Measurements from ENCODE around the gene GSN.

Gene GSN

GRCh38 chr9:121253162-121253561, 14.8 kb upstream of the GSN start:
- Histone ChIP-seq H3K79me1 (ENCODE audit: low read depth, low read length) (no peaks in the 10 kb centered on the region), H3K4ac (ENCODE audit: low read length) (no peak overlapping the region), H2BK5ac (ENCODE audit: low read length) (no peak overlapping the region), H3K18ac (ENCODE audit: low read length) (no peak overlapping the region), H4K8ac (ENCODE audit: low read depth, low read length) (no peak overlapping the region), H3K36me3 (replicated peaks in 1 of 2; ENCODE audit: control insufficient read depth in 2 of 2, insufficient read depth in 2 of 2, low read length in 2 of 2) (no peaks in the 10 kb centered on the region), H3K14ac (ENCODE audit: low read length) (no peak overlapping the region), H2BK12ac (ENCODE audit: low read length) (peak overlapping the region; percentile 60), H3K23ac (ENCODE audit: low read depth, low read length, poor library complexity) (no peak overlapping the region), H2BK15ac (ENCODE audit: low read length) (no peak overlapping the region), H4K91ac (ENCODE audit: low read depth, low read length, poor library complexity) (no peak overlapping the region), H2AFZ (ENCODE audit: low read length) (no peak overlapping the region), H3K4me3 (ENCODE audit: low read length in 2 of 2) (no peak overlapping the region), H2AK5ac (ENCODE audit: low read depth, low read length) (no peak overlapping the region), H3K27ac (replicated peaks; ENCODE audit: low read length) (no peak overlapping the region), H3K9me3 (replicated peaks in 1 of 2; ENCODE audit: control insufficient read depth in 2 of 2, insufficient read depth in 1 of 2, low read depth in 1 of 2, low read length in 2 of 2) (peaks cover 2% of the 10 kb centered on the region in 2 donors), H3K9ac (ENCODE audit: low read depth, low read length, poor library complexity) (no peak overlapping the region), H2BK120ac (ENCODE audit: low read depth, low read length) (no peak overlapping the region), H3K4me1 (ENCODE audit: control insufficient read depth in 2 of 2, insufficient read depth in 1 of 2, low read depth in 1 of 2, low read length in 2 of 2) (peaks cover 2 to 6% of the 10 kb centered on the region in 2 donors), H3K27me3 (ENCODE audit: control insufficient read depth in 3 of 3, insufficient read depth in 3 of 3, low read depth in 1 of 3, low read length in 3 of 3) (no peaks in the 10 kb centered on the region), H3K4me2 (ENCODE audit: insufficient read depth, low read length, poor library complexity, severe bottlenecking) (no peak overlapping the region)
- no CpG with 5 or more reads among the region's 2 CpGs for WGBS, 2 donors (ENCODE audit: extremely low coverage in 2 of 2, insufficient read length in 2 of 2, insufficient replicate concordance in 1 of 2)
- DNase-seq (ENCODE audit: low spot score), result no peak

- Histone ChIP-seq H2BK120ac (ENCODE audit: low read depth, low read length) (no peak overlapping the region), H3K27me3 (ENCODE audit: control insufficient read depth in 3 of 3, insufficient read depth in 3 of 3, low read depth in 1 of 3, low read length in 3 of 3) (no peaks in the 10 kb centered on the region), H2AK5ac (ENCODE audit: low read depth, low read length) (no peak overlapping the region), H2BK12ac (ENCODE audit: low read length) (no peak overlapping the region), H3K79me1 (ENCODE audit: low read depth, low read length) (no peaks in the 10 kb centered on the region), H2BK5ac (ENCODE audit: low read length) (no peak overlapping the region), H3K4me3 (ENCODE audit: low read length in 2 of 2) (no peak overlapping the region), H3K18ac (ENCODE audit: low read length) (no peak overlapping the region), H4K91ac (ENCODE audit: low read depth, low read length, poor library complexity) (no peak overlapping the region), H3K9me3 (replicated peaks in 1 of 2; ENCODE audit: control insufficient read depth in 2 of 2, insufficient read depth in 1 of 2, low read depth in 1 of 2, low read length in 2 of 2) (peaks cover 2% of the 10 kb centered on the region in 2 donors), H3K14ac (ENCODE audit: low read length) (no peak overlapping the region), H3K4ac (ENCODE audit: low read length) (no peak overlapping the region), H2AFZ (ENCODE audit: low read length) (peak overlapping the region; percentile 48), H3K4me1 (ENCODE audit: control insufficient read depth in 2 of 2, insufficient read depth in 1 of 2, low read depth in 1 of 2, low read length in 2 of 2) (peaks cover 2 to 6% of the 10 kb centered on the region in 2 donors), H3K23ac (ENCODE audit: low read depth, low read length, poor library complexity) (no peak overlapping the region), H3K9ac (ENCODE audit: low read depth, low read length, poor library complexity) (no peak overlapping the region), H3K36me3 (replicated peaks in 1 of 2; ENCODE audit: control insufficient read depth in 2 of 2, insufficient read depth in 2 of 2, low read length in 2 of 2) (no peaks in the 10 kb centered on the region), H2BK15ac (ENCODE audit: low read length) (no peak overlapping the region), H4K8ac (ENCODE audit: low read depth, low read length) (no peak overlapping the region), H3K4me2 (ENCODE audit: insufficient read depth, low read length, poor library complexity, severe bottlenecking) (no peak overlapping the region), H3K27ac (replicated peaks; ENCODE audit: low read length) (no peak overlapping the region)
- WGBS, 2 donors (ENCODE audit: extremely low coverage in 2 of 2, insufficient read length in 2 of 2, insufficient replicate concordance in 1 of 2), result no CpG with 5 or more reads among the region's 6 CpGs
- DNase-seq (ENCODE audit: low spot score), result no peak
Measured at GRCh38 chr9:121253821-121254501, 14.0 kb upstream of the GSN start.

- WGBS, 2 donors (ENCODE audit: extremely low coverage in 2 of 2, insufficient read length in 2 of 2, insufficient replicate concordance in 1 of 2), result no CpG with 5 or more reads among the region's 4 CpGs
- DNase-seq (ENCODE audit: low spot score), result no peak
- peaks cover 14 to 28% of the 10 kb centered on the region in 2 donors for H3K4me1 ChIP-seq (ENCODE audit: control insufficient read depth in 2 of 2, insufficient read depth in 1 of 2, low read depth in 1 of 2, low read length in 2 of 2)
Measured at GRCh38 chr9:121259498-121259897, 8.5 kb upstream of the GSN start.

GRCh38 chr9:121259935-121260334, 8.0 kb upstream of the GSN start:
- H2AK5ac ChIP-seq (ENCODE audit: low read depth, low read length), result no peak overlapping the region
- no peaks in the 10 kb centered on the region for H3K36me3 ChIP-seq (replicated peaks in 1 of 2; ENCODE audit: control insufficient read depth in 2 of 2, insufficient read depth in 2 of 2, low read length in 2 of 2)
- WGBS, 2 donors (ENCODE audit: extremely low coverage in 2 of 2, insufficient read length in 2 of 2, insufficient replicate concordance in 1 of 2), result no CpG with 5 or more reads among the region's 5 CpGs

More at GRCh38 chr9:121259498-121259897, 8.5 kb upstream of the GSN start:
- Histone ChIP-seq H4K91ac (ENCODE audit: low read depth, low read length, poor library complexity) (no peak overlapping the region), H3K79me1 (ENCODE audit: low read depth, low read length) (no peaks in the 10 kb centered on the region), H3K4ac (ENCODE audit: low read length) (no peak overlapping the region), H3K23ac (ENCODE audit: low read depth, low read length, poor library complexity) (no peak overlapping the region), H3K9me3 (replicated peaks in 1 of 2; ENCODE audit: control insufficient read depth in 2 of 2, insufficient read depth in 1 of 2, low read depth in 1 of 2, low read length in 2 of 2) (no peaks in the 10 kb centered on the region), H2AFZ (ENCODE audit: low read length) (no peak overlapping the region), H3K27me3 (ENCODE audit: control insufficient read depth in 3 of 3, insufficient read depth in 3 of 3, low read depth in 1 of 3, low read length in 3 of 3) (no peaks in the 10 kb centered on the region), H3K4me2 (ENCODE audit: insufficient read depth, low read length, poor library complexity, severe bottlenecking) (no peak overlapping the region), H2BK5ac (ENCODE audit: low read length) (no peak overlapping the region), H3K14ac (ENCODE audit: low read length) (no peak overlapping the region), H2BK120ac (ENCODE audit: low read depth, low read length) (no peak overlapping the region), H3K18ac (ENCODE audit: low read length) (no peak overlapping the region), H2AK5ac (ENCODE audit: low read depth, low read length) (no peak overlapping the region), H3K27ac (replicated peaks; ENCODE audit: low read length) (no peak overlapping the region), H3K36me3 (replicated peaks in 1 of 2; ENCODE audit: control insufficient read depth in 2 of 2, insufficient read depth in 2 of 2, low read length in 2 of 2) (no peaks in the 10 kb centered on the region), H2BK12ac (ENCODE audit: low read length) (no peak overlapping the region), H3K9ac (ENCODE audit: low read depth, low read length, poor library complexity) (no peak overlapping the region), H4K8ac (ENCODE audit: low read depth, low read length) (no peak overlapping the region), H2BK15ac (ENCODE audit: low read length) (no peak overlapping the region), H3K4me3 (ENCODE audit: low read length in 2 of 2) (no peak overlapping the region)

More at GRCh38 chr9:121259935-121260334, 8.0 kb upstream of the GSN start:
- H2BK120ac ChIP-seq (ENCODE audit: low read depth, low read length), result no peak overlapping the region
- H3K14ac ChIP-seq (ENCODE audit: low read length), result no peak overlapping the region
- H3K9ac ChIP-seq (ENCODE audit: low read depth, low read length, poor library complexity), result no peak overlapping the region
- DNase-seq (ENCODE audit: low spot score), result no peak
- no peak overlapping the region for H2AFZ ChIP-seq (ENCODE audit: low read length)
- no peak overlapping the region for H3K4ac ChIP-seq (ENCODE audit: low read length)
- H3K27ac ChIP-seq (replicated peaks; ENCODE audit: low read length), result no peak overlapping the region
- no peaks in the 10 kb centered on the region for H3K27me3 ChIP-seq (ENCODE audit: control insufficient read depth in 3 of 3, insufficient read depth in 3 of 3, low read depth in 1 of 3, low read length in 3 of 3)
- no peak overlapping the region for H2BK12ac ChIP-seq (ENCODE audit: low read length)
- no peak overlapping the region for H4K8ac ChIP-seq (ENCODE audit: low read depth, low read length)
- H4K91ac ChIP-seq (ENCODE audit: low read depth, low read length, poor library complexity), result no peak overlapping the region
- no peak overlapping the region for H2BK5ac ChIP-seq (ENCODE audit: low read length)
- no peak overlapping the region for H3K4me3 ChIP-seq (ENCODE audit: low read length in 2 of 2)
- H3K4me2 ChIP-seq (ENCODE audit: insufficient read depth, low read length, poor library complexity, severe bottlenecking), result no peak overlapping the region
- peaks cover 14 to 28% of the 10 kb centered on the region in 2 donors for H3K4me1 ChIP-seq (ENCODE audit: control insufficient read depth in 2 of 2, insufficient read depth in 1 of 2, low read depth in 1 of 2, low read length in 2 of 2)
- no peak overlapping the region for H2BK15ac ChIP-seq (ENCODE audit: low read length)
- H3K9me3 ChIP-seq (replicated peaks in 1 of 2; ENCODE audit: control insufficient read depth in 2 of 2, insufficient read depth in 1 of 2, low read depth in 1 of 2, low read length in 2 of 2), result no peaks in the 10 kb centered on the region
- no peak overlapping the region for H3K18ac ChIP-seq (ENCODE audit: low read length)
- H3K79me1 ChIP-seq (ENCODE audit: low read depth, low read length), result no peaks in the 10 kb centered on the region
- no peak overlapping the region for H3K23ac ChIP-seq (ENCODE audit: low read depth, low read length, poor library complexity)
